H9 (cell line): ENCODE data around the gene TMEM245. TPM values are rescaled to one million over a fixed set of nuclear protein-coding genes. Genes with fewer than 3 reads are reported as not detected.

Experiments used
- DNase-seq: peaks from one replicate; pipeline ENCODE4 v3.0.0-alpha.2; 2017
- H2AFZ ChIP-seq: one replicate; pipeline ENCODE4 v1.6.1; 2013; ENCODE audit warnings: mild to moderate bottlenecking, low read length, control low read depth, moderate library complexity
- H2AK5ac ChIP-seq: 2 replicates; pipeline ENCODE4 v1.6.1; 2013; ENCODE audit warnings: low read length, control low read depth, mixed read lengths; ENCODE audit not compliant: insufficient read length
- H2BK120ac ChIP-seq: one replicate; pipeline ENCODE4 v1.6.1; 2013; ENCODE audit warnings: low read depth, mild to moderate bottlenecking, low read length, control low read depth, inconsistent platforms; ENCODE audit not compliant: poor library complexity, severe bottlenecking
- H2BK12ac ChIP-seq: 2 replicates; pipeline ENCODE4 v1.6.1; 2013; ENCODE audit warnings: low read length, control low read depth, mixed read lengths, low read depth; ENCODE audit not compliant: insufficient read length
- H2BK15ac ChIP-seq: 2 replicates; pipeline ENCODE4 v1.6.1; 2013; ENCODE audit warnings: low read depth, low read length, control low read depth
- H2BK20ac ChIP-seq: one replicate; pipeline ENCODE4 v1.6.1; 2013; ENCODE audit warnings: low read depth, mild to moderate bottlenecking, low read length, control low read depth, inconsistent platforms; ENCODE audit not compliant: poor library complexity, severe bottlenecking
- H2BK5ac ChIP-seq: 2 replicates; pipeline ENCODE4 v1.6.1; 2013; ENCODE audit warnings: low read length, control low read depth, mixed read lengths; ENCODE audit not compliant: insufficient read length
- H3K14ac ChIP-seq: 2 replicates; pipeline ENCODE4 v1.6.1; 2013; ENCODE audit warnings: low read length, control low read depth; ENCODE audit not compliant: insufficient read depth
- H3K18ac ChIP-seq: 2 replicates; pipeline ENCODE4 v1.6.1; 2013; ENCODE audit warnings: low read depth, mild to moderate bottlenecking, mixed read lengths, low read length, control low read depth; ENCODE audit not compliant: insufficient read length
- H3K23ac ChIP-seq: 2 replicates; pipeline ENCODE4 v1.6.1; 2013; ENCODE audit warnings: low read length, control low read depth, mixed read lengths, low read depth; ENCODE audit not compliant: insufficient read length
- H3K23me2 ChIP-seq: 2 replicates; pipeline ENCODE4 v1.6.1; 2013; ENCODE audit warnings: low read depth, mild to moderate bottlenecking, mixed read lengths, low read length, control low read depth; ENCODE audit not compliant: insufficient read length, poor library complexity, severe bottlenecking
- H3K27ac ChIP-seq: 2 replicates; pipeline ENCODE4 v1.5.1; 2013; ENCODE audit warnings: low read length, control low read depth, mixed read lengths, low read depth; ENCODE audit not compliant: insufficient read length
- H3K27me3 ChIP-seq: 2 replicates; pipeline ENCODE4 v1.6.1; 2013; ENCODE audit warnings: low read length, control low read depth, inconsistent platforms; ENCODE audit not compliant: insufficient read depth
- H3K4ac ChIP-seq: 2 replicates; pipeline ENCODE4 v1.6.1; 2013; ENCODE audit warnings: low read depth, mild to moderate bottlenecking, control low read depth, inconsistent platforms, low read length, moderate library complexity
- H3K4me1 ChIP-seq: 2 replicates; pipeline ENCODE4 v1.6.1; 2013; ENCODE audit warnings: low read length, control low read depth, inconsistent platforms; ENCODE audit not compliant: insufficient read depth
- H3K4me2 ChIP-seq: 2 replicates; pipeline ENCODE4 v1.6.1; 2013; ENCODE audit warnings: low read length, control low read depth, mixed read lengths; ENCODE audit not compliant: insufficient read length, insufficient read depth
- H3K56ac ChIP-seq: 2 replicates; pipeline ENCODE4 v1.6.1; 2013; ENCODE audit warnings: low read depth, mild to moderate bottlenecking, mixed read lengths, low read length, control low read depth; ENCODE audit not compliant: insufficient read length
- H3K79me1 ChIP-seq: 2 replicates; pipeline ENCODE4 v1.6.1; 2013; ENCODE audit warnings: low read depth, mild to moderate bottlenecking, moderate library complexity, low read length, control low read depth, inconsistent platforms; ENCODE audit not compliant: insufficient read depth, poor library complexity, severe bottlenecking
- H3K79me2 ChIP-seq: 2 replicates; pipeline ENCODE4 v1.6.1; 2013; ENCODE audit warnings: low read length, control low read depth, inconsistent platforms; ENCODE audit not compliant: insufficient read depth
- H3K9ac ChIP-seq: 2 replicates; pipeline ENCODE4 v1.6.1; 2013; ENCODE audit warnings: low read length, control low read depth, mixed read lengths; ENCODE audit not compliant: insufficient read length; ENCODE audit errors: extremely low read depth
- H3K9me3 ChIP-seq: one replicate; pipeline ENCODE4 v1.6.1; 2013; ENCODE audit warnings: low read depth, low read length, inconsistent platforms; ENCODE audit not compliant: control insufficient read depth
- H3T11ph ChIP-seq: one replicate; pipeline ENCODE4 v1.6.1; 2013; ENCODE audit warnings: mild to moderate bottlenecking, low read length, control low read depth, inconsistent platforms
- H4K20me1 ChIP-seq: one replicate; pipeline ENCODE4 v1.6.1; 2013; ENCODE audit not compliant: control insufficient read depth, insufficient read length, insufficient read depth
- H4K5ac ChIP-seq: 2 replicates; pipeline ENCODE4 v1.6.1; 2013; ENCODE audit warnings: low read depth, mild to moderate bottlenecking, mixed read lengths, low read length, control low read depth; ENCODE audit not compliant: insufficient read length
- H4K8ac ChIP-seq: replicated peaks from 2 replicates; pipeline ENCODE4 v1.6.1; 2013; ENCODE audit warnings: low read length, control low read depth, mixed read lengths, low read depth; ENCODE audit not compliant: insufficient read length
- H4K91ac ChIP-seq: 2 replicates; pipeline ENCODE4 v1.6.1; 2013; ENCODE audit warnings: low read depth, mild to moderate bottlenecking, moderate library complexity, mixed read lengths, low read length, control low read depth; ENCODE audit not compliant: insufficient read length
- H3K27ac Mint-ChIP-seq, 3 experiments: 2 replicates in 2 of 3; 3 replicates in 1 of 3; pipeline ENCODE4 v1.8.0; 2020 to 2021; ENCODE audit warnings: mixed read lengths in 3 of 3, mild to moderate bottlenecking in 1 of 3, moderate library complexity in 1 of 3
- H3K27me3 Mint-ChIP-seq: 2 replicates; pipeline ENCODE4 v1.8.0; 2021; ENCODE audit warnings: low read depth, mild to moderate bottlenecking, moderate library complexity, mixed read lengths
- H3K36me3 Mint-ChIP-seq, 3 experiments: 2 replicates in 2 of 3; 3 replicates in 1 of 3; pipeline ENCODE4 v1.8.0; 2020 to 2021; ENCODE audit warnings: low read depth in 3 of 3, mixed read lengths in 3 of 3; ENCODE audit not compliant: insufficient read depth in 1 of 3
- H3K4me1 Mint-ChIP-seq, 2 experiments: 2 replicates each; pipeline ENCODE4 v1.8.0; 2020; ENCODE audit warnings: mixed read lengths in 2 of 2
- H3K4me3 Mint-ChIP-seq, 2 experiments: 2 replicates in 1 of 2; 3 replicates in 1 of 2; pipeline ENCODE4 v1.8.0; 2020 to 2021; ENCODE audit warnings: mild to moderate bottlenecking in 2 of 2, mixed read lengths in 2 of 2, moderate library complexity in 1 of 2
- H3K9me3 Mint-ChIP-seq, 2 experiments: 2 replicates in 1 of 2; 3 replicates in 1 of 2; pipeline ENCODE4 v1.8.0; 2020; ENCODE audit warnings: mild to moderate bottlenecking in 2 of 2, mixed read lengths in 2 of 2, moderate library complexity in 1 of 2
- WGBS: extraction: QIAGEN DNeasy Blood & Tissue Kit; methylation state at CpG from one replicate; pipeline ENCODE4 v1.1.7; 2013; ENCODE audit warnings: missing lambda C conversion rate, low lambda C conversion rate, mixed read lengths; ENCODE audit not compliant: insufficient read length; ENCODE audit errors: extremely low coverage; 5-methylcytosine and 5-hydroxymethylcytosine counted together
- total RNA-seq: library from RNA; stranded (reverse); gene quantifications from 2 replicates; pipeline ENCODE4 v1.2.1, GENCODE V29; 2021
- TF ChIP-seq, protein P1 (sequence below): fragments of 200-600 bp; sonication (generic); conservative IDR thresholded peaks from 3 replicates; pipeline ENCODE4 v1.8.0; 2021; ENCODE audit warnings: antibody characterized with exemption, mild to moderate bottlenecking

The TMEM245 gene
- total RNA-seq, 1 experiment from 2014 or later, result 37.9 TPM

DNA sequence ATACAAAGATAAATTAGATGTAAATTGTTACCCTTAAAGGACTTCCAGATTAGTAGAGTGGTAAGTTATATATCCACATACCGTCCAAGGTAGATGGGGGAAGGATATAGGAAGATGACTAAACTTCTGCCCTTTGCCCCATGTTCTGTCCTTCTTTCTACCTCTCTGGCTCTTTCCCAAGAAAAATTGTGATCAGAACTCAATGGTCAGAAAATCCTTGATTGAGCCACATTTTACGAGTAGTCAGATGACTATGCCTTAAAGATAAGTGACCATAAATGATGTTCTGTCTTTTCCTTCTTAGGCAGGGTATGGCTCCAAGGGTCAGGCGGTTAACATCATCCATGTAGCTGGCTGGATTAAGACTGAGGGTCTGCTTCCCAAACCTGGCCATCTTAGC, 42.9 kb upstream of the TMEM245 start:
- H3T11ph ChIP-seq, result no peak overlapping the region
- no peak overlapping the region for H3K27ac ChIP-seq
- H3K18ac ChIP-seq, result no peak overlapping the region
- H4K5ac ChIP-seq, result no peak overlapping the region
- H3K9ac ChIP-seq, result no peak overlapping the region
- peaks cover 0 to 15% (median 2%) of the 10 kb centered on the region in 3 experiments; a peak in 5 of 7 replicates for H3K36me3 Mint-ChIP-seq
- H3K56ac ChIP-seq, result no peak overlapping the region
- H3K79me1 ChIP-seq, result no peaks in the 10 kb centered on the region
- H3K27me3 Mint-ChIP-seq, result peaks cover 41% of the 10 kb centered on the region
- no peak overlapping the region for H3K23ac ChIP-seq
- H2BK15ac ChIP-seq, result no peak overlapping the region
- H3K27me3 ChIP-seq, result no peaks in the 10 kb centered on the region; the same call in 1 of the 2 replicates
- H3K27ac Mint-ChIP-seq, result no peak overlapping the region
- no peak overlapping the region for H2BK120ac ChIP-seq
- H3K79me2 ChIP-seq, result no peaks in the 10 kb centered on the region
- no peak overlapping the region for H4K91ac ChIP-seq
- no peak overlapping the region for H3K14ac ChIP-seq
- no peak overlapping the region for H2AK5ac ChIP-seq
- no peak overlapping the region for H2BK5ac ChIP-seq
- H3K9me3 Mint-ChIP-seq, result peaks cover 8 to 10% of the 10 kb centered on the region in 2 experiments; a peak in 4 of 5 replicates
- DNase-seq, result no peak
- H4K8ac ChIP-seq, result no peak overlapping the region
- H2BK12ac ChIP-seq, result no peak overlapping the region
- TF ChIP-seq, protein P1, sequence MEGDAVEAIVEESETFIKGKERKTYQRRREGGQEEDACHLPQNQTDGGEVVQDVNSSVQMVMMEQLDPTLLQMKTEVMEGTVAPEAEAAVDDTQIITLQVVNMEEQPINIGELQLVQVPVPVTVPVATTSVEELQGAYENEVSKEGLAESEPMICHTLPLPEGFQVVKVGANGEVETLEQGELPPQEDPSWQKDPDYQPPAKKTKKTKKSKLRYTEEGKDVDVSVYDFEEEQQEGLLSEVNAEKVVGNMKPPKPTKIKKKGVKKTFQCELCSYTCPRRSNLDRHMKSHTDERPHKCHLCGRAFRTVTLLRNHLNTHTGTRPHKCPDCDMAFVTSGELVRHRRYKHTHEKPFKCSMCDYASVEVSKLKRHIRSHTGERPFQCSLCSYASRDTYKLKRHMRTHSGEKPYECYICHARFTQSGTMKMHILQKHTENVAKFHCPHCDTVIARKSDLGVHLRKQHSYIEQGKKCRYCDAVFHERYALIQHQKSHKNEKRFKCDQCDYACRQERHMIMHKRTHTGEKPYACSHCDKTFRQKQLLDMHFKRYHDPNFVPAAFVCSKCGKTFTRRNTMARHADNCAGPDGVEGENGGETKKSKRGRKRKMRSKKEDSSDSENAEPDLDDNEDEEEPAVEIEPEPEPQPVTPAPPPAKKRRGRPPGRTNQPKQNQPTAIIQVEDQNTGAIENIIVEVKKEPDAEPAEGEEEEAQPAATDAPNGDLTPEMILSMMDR, result no peak
- no peak overlapping the region for H3K4me2 ChIP-seq
- no peaks in the 10 kb centered on the region for H3K4me1 ChIP-seq
- peaks cover 2% of the 10 kb centered on the region for H3K23me2 ChIP-seq
- no peak overlapping the region for H3K4ac ChIP-seq
- H3K4me3 Mint-ChIP-seq, result no peak overlapping the region
- H3K9me3 ChIP-seq, result no peaks in the 10 kb centered on the region
- no peak overlapping the region for H2BK20ac ChIP-seq
- H2AFZ ChIP-seq, result no peak overlapping the region
- peaks cover 9 to 18% of the 10 kb centered on the region in 2 experiments for H3K4me1 Mint-ChIP-seq
- no CpG with 5 or more reads among the region's 3 CpGs for WGBS
- H4K20me1 ChIP-seq, result no peaks in the 10 kb centered on the region
